Mucosa of descending colon (tissue), 3 donors: Measurements from ENCODE around the gene AZU1. TPM values are rescaled to one million over a fixed set of nuclear protein-coding genes. Genes with fewer than 3 reads are reported as not detected.

Experiments used
- ATAC-seq: fragments of 200-7000 bp; cut with Tn5 transposase; one replicate; pipeline ENCODE4 v1.9.1; 2020; ENCODE audit warnings: mild to moderate bottlenecking, moderate library complexity
- DNase-seq, 3 donors: peaks; one replicate each; pipeline ENCODE4 v3.0.0-alpha.2; 2020
- H3K36me3 ChIP-seq: fragments of 200-600 bp; one replicate; pipeline ENCODE4 v1.8.0; 2021; ENCODE audit warnings: low read depth, mild to moderate bottlenecking
- H3K4me1 ChIP-seq: fragments of 200-600 bp; one replicate; pipeline ENCODE4 v1.8.0; 2021; ENCODE audit warnings: low read depth, mild to moderate bottlenecking
- H3K4me3 ChIP-seq: fragments of 200-600 bp; one replicate; pipeline ENCODE4 v1.8.0; 2021; ENCODE audit warnings: mild to moderate bottlenecking
- H3K9me3 ChIP-seq: fragments of 200-600 bp; one replicate; pipeline ENCODE4 v1.8.0; 2021; ENCODE audit warnings: mild to moderate bottlenecking
- CTCF ChIP-seq: fragments of 200-600 bp; IDR thresholded peaks from one replicate; pipeline ENCODE4 v1.8.0; 2022; ENCODE audit warnings: antibody characterized with exemption, mild to moderate bottlenecking
- intact Hi-C, 2 donors: fragments of 100-400 bp; cut with DNase I in 1 of 2; cut with micrococcal nuclease in 1 of 2; formaldehyde crosslinking; loops; one replicate each; pipeline versions ENCODE4 v1.11.0 to v1.11.1; 2022; cut with DNase I, micrococcal nuclease
- total RNA-seq, 3 donors: library from RNA; stranded (reverse); fragmentation: NEBNext Ultra II Directional in 2 of 3; extraction: Animal tissue kit (Norgen Biotek cat#: 25700) in 2 of 3; gene quantifications; one replicate each; pipeline versions ENCODE4 v1.2.1 to v1.2.4, GENCODE V29; 2021 to 2023
- donor health status: DM: no; HTN: no; CAD: no; lungs with moderate emphysema.
- donor health status: DM: no; HTN: no; CAD: no.
- donor health status: DM: no; HTN: yes; CAD: no.

AZU1 gene
- total RNA-seq, 3 donors from 2014 or later: 0.25 TPM; not detected in 2

GRCh38 chr19:821231-821824 is 6.3 kb upstream of the AZU1 start:
- intact Hi-C loops: no loop called here
- no peaks in the 10 kb centered on the region for H3K36me3 ChIP-seq
- DNase-seq: no peak
- ATAC-seq: no peak
- no peaks in the 10 kb centered on the region for H3K9me3 ChIP-seq
- TF ChIP-seq CTCF: no peak
- H3K4me1 ChIP-seq: peaks cover 6% of the 10 kb centered on the region
- no peak overlapping the region for H3K4me3 ChIP-seq

- no peak for TF ChIP-seq CTCF
These were observed 5.7 kb upstream of the AZU1 start, which contains the start of gene PLPPR3 for GRCh38 chr19:821825-822503. TSS of gene PLPPR3 (minus strand) at chr19:821955. CDS start at chr19:821559, 396 bp downstream.

GRCh38 chr19:823565-824121 is 4.0 kb upstream of the AZU1 start:
- Histone ChIP-seq H3K4me1 (peaks cover 6% of the 10 kb centered on the region), H3K9me3 (no peaks in the 10 kb centered on the region), H3K4me3 (no peak overlapping the region), H3K36me3 (no peaks in the 10 kb centered on the region)
- ATAC-seq: peak; percentile 72
- DNase-seq: peak in 1 of 3 donors; percentile 37
- intact Hi-C loops: no loop called here
- TF ChIP-seq CTCF: no peak

More at GRCh38 chr19:821825-822503, 5.7 kb upstream of the AZU1 start, which contains the start of gene PLPPR3:
- Histone ChIP-seq H3K36me3 (no peaks in the 10 kb centered on the region), H3K9me3 (no peaks in the 10 kb centered on the region), H3K4me1 (peaks cover 6% of the 10 kb centered on the region), H3K4me3 (no peak within 1 kb of the TSS)
- intact Hi-C loops: no loop called here
- no peak for ATAC-seq
- no peak for DNase-seq

- DNase-seq (no peak), ATAC-seq (no peak)
- Histone ChIP-seq H3K36me3 (no peaks in the 10 kb centered on the region), H3K4me3 (no peak overlapping the region), H3K4me1 (peaks cover 6% of the 10 kb centered on the region), H3K9me3 (no peaks in the 10 kb centered on the region)
- intact Hi-C loops: no loop called here
- TF ChIP-seq CTCF: no peak
These were observed 2.8 kb upstream of the AZU1 start for GRCh38 chr19:824885-825284.

GRCh38 chr19:825897-826644 is 1.6 kb upstream of the AZU1 start:
- ATAC-seq (no peak), DNase-seq (no peak)
- no peak overlapping the region for H3K4me3 ChIP-seq
- no peaks in the 10 kb centered on the region for H3K36me3 ChIP-seq
- no peaks in the 10 kb centered on the region for H3K9me3 ChIP-seq
- H3K4me1 ChIP-seq: peaks cover 6% of the 10 kb centered on the region
- no peak for TF ChIP-seq CTCF
- intact Hi-C loops: no loop called here
